GM23338 (cell line): ENCODE data around the gene KCNIP1. TPM values are rescaled to one million over a fixed set of nuclear protein-coding genes. Genes with fewer than 3 reads are reported as not detected.

Experiments
- ATAC-seq: fragments of 200-7000 bp; cut with Tn5 transposase; 3 replicates; pipeline ENCODE4 v1.9.1; 2020
- DNase-seq: peaks from one replicate; pipeline ENCODE4 v3.0.0-alpha.2; 2015; ENCODE audit warnings: low spot score
- H2AFZ ChIP-seq: fragments of 200-600 bp; sonication (generic); 2 replicates; pipeline ENCODE4 v1.8.0; 2016; ENCODE audit warnings: antibody characterized with exemption, mild to moderate bottlenecking, moderate library complexity
- H3F3A ChIP-seq: fragments of 200-600 bp; sonication (generic); replicated peaks from 2 replicates; pipeline ENCODE4 v1.8.0; 2017; ENCODE audit warnings: antibody characterized with exemption, mixed run types, low read depth
- H3K27ac ChIP-seq: fragments of 200-600 bp; sonication (generic); 2 replicates; pipeline ENCODE4 v1.6.1; 2016; ENCODE audit warnings: low read depth
- H3K27me3 ChIP-seq: fragments of 200-600 bp; sonication (generic); 2 replicates; pipeline ENCODE4 v1.8.0; 2016; ENCODE audit warnings: mild to moderate bottlenecking, mixed run types, moderate library complexity; ENCODE audit not compliant: insufficient read depth
- H3K36me3 ChIP-seq: fragments of 200-600 bp; sonication (generic); 2 replicates; pipeline ENCODE4 v1.8.0; 2016; ENCODE audit warnings: mild to moderate bottlenecking; ENCODE audit not compliant: insufficient read depth
- H3K4me1 ChIP-seq: fragments of 200-600 bp; sonication (generic); 2 replicates; pipeline ENCODE4 v1.8.0; 2016; ENCODE audit warnings: mild to moderate bottlenecking, moderate library complexity; ENCODE audit not compliant: insufficient read depth
- H3K4me2 ChIP-seq: fragments of 200-600 bp; sonication (generic); 2 replicates; pipeline ENCODE4 v1.7.1; 2017; ENCODE audit warnings: mixed run types
- H3K4me3 ChIP-seq: fragments of 200-600 bp; sonication (generic); 2 replicates; pipeline ENCODE4 v1.6.1; 2016; ENCODE audit warnings: mixed run types
- H3K79me2 ChIP-seq: fragments of 200-600 bp; sonication (generic); replicated peaks from 2 replicates; pipeline ENCODE4 v1.8.0; 2017; ENCODE audit warnings: mild to moderate bottlenecking; ENCODE audit not compliant: insufficient read depth
- H3K9me2 ChIP-seq: fragments of 200-600 bp; sonication (generic); 2 replicates; pipeline ENCODE4 v1.8.0; 2017; ENCODE audit not compliant: insufficient read depth
- H4K20me1 ChIP-seq: fragments of 200-600 bp; sonication (generic); replicated peaks from 2 replicates; pipeline ENCODE4 v1.8.0; 2017; ENCODE audit warnings: mild to moderate bottlenecking; ENCODE audit not compliant: insufficient read depth
- H3K27ac Mint-ChIP-seq: 2 replicates; pipeline ENCODE4 v1.8.0; 2020; ENCODE audit warnings: inconsistent platforms, mild to moderate bottlenecking, moderate library complexity, mixed read lengths
- H3K27me3 Mint-ChIP-seq: 3 replicates; pipeline ENCODE4 v1.8.0; 2022; ENCODE audit warnings: low read depth, mild to moderate bottlenecking, moderate library complexity, mixed read lengths, inconsistent platforms; ENCODE audit not compliant: insufficient read depth, poor library complexity
- H3K36me3 Mint-ChIP-seq: 3 replicates; pipeline ENCODE4 v1.8.0; 2021; ENCODE audit warnings: low read depth, mild to moderate bottlenecking, inconsistent platforms, moderate library complexity, mixed read lengths
- H3K4me1 Mint-ChIP-seq: 3 replicates; pipeline ENCODE4 v1.8.0; 2020; ENCODE audit warnings: mild to moderate bottlenecking, inconsistent platforms, mixed read lengths
- H3K4me3 Mint-ChIP-seq: 3 replicates; pipeline ENCODE4 v1.8.0; 2021; ENCODE audit warnings: moderate library complexity, mild to moderate bottlenecking, inconsistent platforms, mixed read lengths
- H3K9me3 Mint-ChIP-seq: 3 replicates; pipeline ENCODE4 v1.8.0; 2020; ENCODE audit warnings: moderate library complexity, mild to moderate bottlenecking, inconsistent platforms, mixed read lengths
- ETS1 ChIP-seq: IDR thresholded peaks from 2 replicates; pipeline ENCODE4 v1.6.1; 2016; ENCODE audit warnings: antibody characterized with exemption
- REST ChIP-seq: IDR thresholded peaks from one replicate; pipeline ENCODE4 v1.6.1; 2018; ENCODE audit warnings: antibody characterized with exemption; ENCODE audit not compliant: unreplicated experiment
- STAT1 ChIP-seq: IDR thresholded peaks from one replicate; pipeline ENCODE4 v1.6.1; 2016; ENCODE audit warnings: antibody characterized with exemption; ENCODE audit not compliant: unreplicated experiment
- ZNF462 ChIP-seq: fragments of 250-450 bp; sonication (Bioruptor Pico); IDR thresholded peaks from 2 replicates; pipeline ENCODE4 v1.5.0; 2020; ENCODE audit warnings: mild to moderate bottlenecking, moderate library complexity
- polyA plus RNA-seq: library from polyadenylated mRNA; unstranded; fragments of >200 nt; fragmentation: Nextera tagmentation; extraction: Ambion mirVana; gene quantifications from 2 replicates; pipeline ENCODE4 v1.2.1, GENCODE V29; 2016
- total RNA-seq: library from RNA; depleted of rRNA; stranded (reverse); fragments of >200 nt; shearing (Covaris generic); gene quantifications from 2 replicates; pipeline ENCODE4 v1.2.3, GENCODE V29; 2014

KCNIP1 gene
- total and polyA plus RNA-seq, 2 experiments from 2014 or later, result 0.31 to 0.87 TPM

GRCh38 chr5:170463426-170463825, 40.4 kb upstream of the KCNIP1 start (continued):
- no peak for TF ChIP-seq ZNF462 (CRISPR knock-in tag)
- no peak for TF ChIP-seq REST
- no peak for TF ChIP-seq STAT1

- Histone ChIP-seq H4K20me1 (0 out of 2 replicates have a peak, but pooled peaks cover 2% of the 10 kb centered on the region), H3F3A (no peaks in the 10 kb centered on the region), H2AFZ (no peak overlapping the region; the same call in 1 of the 2 replicates), H3K4me1 (no peaks in the 10 kb centered on the region), H3K27me3 (no peaks in the 10 kb centered on the region), H3K27ac (no peak overlapping the region), H3K79me2 (no peaks in the 10 kb centered on the region), H3K36me3 (no peaks in the 10 kb centered on the region), H3K4me3 (no peak overlapping the region), H3K4me2 (no peak overlapping the region), H3K9me2 (no peaks in the 10 kb centered on the region; the same call in 1 of the 2 replicates)
- no peaks in the 10 kb centered on the region for H3K27me3 Mint-ChIP-seq
- DNase-seq, result no peak
- H3K36me3 Mint-ChIP-seq, result no peaks in the 10 kb centered on the region; the same call in 2 of the 3 replicates
- peaks cover 2% of the 10 kb centered on the region; the same call in 2 of the 3 replicates for H3K4me1 Mint-ChIP-seq
- no peak overlapping the region for H3K27ac Mint-ChIP-seq
- no peak overlapping the region for H3K4me3 Mint-ChIP-seq
- no peak for ATAC-seq
- H3K9me3 Mint-ChIP-seq, result peaks cover 9% of the 10 kb centered on the region
- no peak for TF ChIP-seq ETS1
Observed at GRCh38 chr5:170464280-170465127, 39.3 kb upstream of the KCNIP1 start.
